Measurements from ENCODE around the gene INTS6. TPM values are rescaled to one million over a fixed set of nuclear protein-coding genes. Genes with fewer than 3 reads are reported as not detected.

INTS6 gene, protein sequence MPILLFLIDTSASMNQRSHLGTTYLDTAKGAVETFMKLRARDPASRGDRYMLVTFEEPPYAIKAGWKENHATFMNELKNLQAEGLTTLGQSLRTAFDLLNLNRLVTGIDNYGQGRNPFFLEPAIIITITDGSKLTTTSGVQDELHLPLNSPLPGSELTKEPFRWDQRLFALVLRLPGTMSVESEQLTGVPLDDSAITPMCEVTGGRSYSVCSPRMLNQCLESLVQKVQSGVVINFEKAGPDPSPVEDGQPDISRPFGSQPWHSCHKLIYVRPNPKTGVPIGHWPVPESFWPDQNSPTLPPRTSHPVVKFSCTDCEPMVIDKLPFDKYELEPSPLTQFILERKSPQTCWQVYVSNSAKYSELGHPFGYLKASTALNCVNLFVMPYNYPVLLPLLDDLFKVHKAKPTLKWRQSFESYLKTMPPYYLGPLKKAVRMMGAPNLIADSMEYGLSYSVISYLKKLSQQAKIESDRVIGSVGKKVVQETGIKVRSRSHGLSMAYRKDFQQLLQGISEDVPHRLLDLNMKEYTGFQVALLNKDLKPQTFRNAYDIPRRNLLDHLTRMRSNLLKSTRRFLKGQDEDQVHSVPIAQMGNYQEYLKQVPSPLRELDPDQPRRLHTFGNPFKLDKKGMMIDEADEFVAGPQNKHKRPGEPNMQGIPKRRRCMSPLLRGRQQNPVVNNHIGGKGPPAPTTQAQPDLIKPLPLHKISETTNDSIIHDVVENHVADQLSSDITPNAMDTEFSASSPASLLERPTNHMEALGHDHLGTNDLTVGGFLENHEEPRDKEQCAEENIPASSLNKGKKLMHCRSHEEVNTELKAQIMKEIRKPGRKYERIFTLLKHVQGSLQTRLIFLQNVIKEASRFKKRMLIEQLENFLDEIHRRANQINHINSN
- total RNA-seq, result 10 to 100 TPM; 21.7 to 40.8 (median 32.7) TPM
- long read RNA-seq, result 0 reads

DNA sequence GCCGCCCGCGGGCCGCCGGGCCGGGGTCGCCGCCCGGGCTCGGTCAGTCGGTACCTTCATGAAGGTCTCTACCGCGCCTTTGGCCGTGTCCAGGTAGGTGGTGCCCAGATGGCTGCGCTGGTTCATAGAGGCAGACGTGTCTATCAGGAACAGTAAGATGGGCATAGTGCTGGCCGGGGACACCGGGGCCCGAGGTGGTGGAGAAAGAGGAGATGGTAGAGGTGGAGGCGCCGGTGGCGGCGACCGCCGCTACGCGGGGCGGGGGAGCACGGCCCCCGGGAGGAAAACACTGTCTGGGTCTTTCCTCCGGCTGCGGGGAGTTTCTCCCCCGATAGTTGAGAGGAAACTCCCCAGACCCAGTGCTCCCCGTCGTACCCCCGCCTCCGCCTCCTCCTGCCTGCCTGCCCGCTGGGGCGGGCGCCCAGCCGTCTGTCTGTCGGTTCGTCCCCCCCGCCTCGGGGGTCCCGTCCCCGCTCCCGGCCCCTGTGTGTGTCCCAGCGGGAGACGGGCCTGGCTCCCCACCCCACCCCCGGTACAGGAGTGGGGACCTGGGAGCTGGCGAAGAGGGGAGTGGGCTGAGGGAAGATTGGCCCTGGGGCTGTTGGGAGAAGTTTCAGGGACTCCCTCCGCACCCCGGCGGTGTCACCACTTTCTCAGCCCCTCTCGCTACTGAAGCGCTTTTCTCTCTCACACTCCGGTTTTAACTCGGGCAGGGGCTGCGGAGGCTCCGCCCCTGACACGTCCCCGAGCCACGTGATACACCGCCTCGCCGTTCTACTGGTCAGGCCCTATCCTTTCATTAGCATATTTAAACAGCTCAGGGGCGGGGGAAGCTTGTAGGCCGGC lies at the start of gene INTS6:
Gene INTS6 (minus strand): TSS at position 676 of the 846 bp plus-strand sequence. CDS start 511 bp downstream, at position 165.
- Histone ChIP-seq H3K9me3 (no peaks in the 10 kb centered on the region), H3K27me3 (no peaks in the 10 kb centered on the region), H3K36me3 (peaks cover 0 to 23% (median 5%) of the 10 kb centered on the region in 4 donors), H3K4me1 (peaks cover 0 to 24% (median 9%) of the 10 kb centered on the region in 4 donors), H3K4me3 (peak within 1 kb of the TSS; percentile 85 to 90 (median 86)), H3K27ac (peak within 1 kb of the TSS; percentile 98 to 99 (median 99))
- ATAC-seq (peak; percentile 83 to 91 (median 84)), DNase-seq (peak; percentile 99 to 100 (median 99))
- WGBS (ENCODE audit: insufficient coverage, low coverage, low lambda C conversion rate, missing lambda C conversion rate), result under 1% methylated on average over 36 of the region's 69 CpGs
- TF ChIP-seq, protein P1, sequence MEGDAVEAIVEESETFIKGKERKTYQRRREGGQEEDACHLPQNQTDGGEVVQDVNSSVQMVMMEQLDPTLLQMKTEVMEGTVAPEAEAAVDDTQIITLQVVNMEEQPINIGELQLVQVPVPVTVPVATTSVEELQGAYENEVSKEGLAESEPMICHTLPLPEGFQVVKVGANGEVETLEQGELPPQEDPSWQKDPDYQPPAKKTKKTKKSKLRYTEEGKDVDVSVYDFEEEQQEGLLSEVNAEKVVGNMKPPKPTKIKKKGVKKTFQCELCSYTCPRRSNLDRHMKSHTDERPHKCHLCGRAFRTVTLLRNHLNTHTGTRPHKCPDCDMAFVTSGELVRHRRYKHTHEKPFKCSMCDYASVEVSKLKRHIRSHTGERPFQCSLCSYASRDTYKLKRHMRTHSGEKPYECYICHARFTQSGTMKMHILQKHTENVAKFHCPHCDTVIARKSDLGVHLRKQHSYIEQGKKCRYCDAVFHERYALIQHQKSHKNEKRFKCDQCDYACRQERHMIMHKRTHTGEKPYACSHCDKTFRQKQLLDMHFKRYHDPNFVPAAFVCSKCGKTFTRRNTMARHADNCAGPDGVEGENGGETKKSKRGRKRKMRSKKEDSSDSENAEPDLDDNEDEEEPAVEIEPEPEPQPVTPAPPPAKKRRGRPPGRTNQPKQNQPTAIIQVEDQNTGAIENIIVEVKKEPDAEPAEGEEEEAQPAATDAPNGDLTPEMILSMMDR (IDR thresholded peaks at IDR 0.05), result no peak
- peak; percentile 99 for TF ChIP-seq POLR2A (IDR thresholded peaks at IDR 0.05)
- intact Hi-C loops (cut with DNase I), result loop anchor here in 1 of 2 donors (10.0 kb wide), 1 partner anchor 132 kb away; the partner anchor contains the start of gene WDFY2

DNA sequence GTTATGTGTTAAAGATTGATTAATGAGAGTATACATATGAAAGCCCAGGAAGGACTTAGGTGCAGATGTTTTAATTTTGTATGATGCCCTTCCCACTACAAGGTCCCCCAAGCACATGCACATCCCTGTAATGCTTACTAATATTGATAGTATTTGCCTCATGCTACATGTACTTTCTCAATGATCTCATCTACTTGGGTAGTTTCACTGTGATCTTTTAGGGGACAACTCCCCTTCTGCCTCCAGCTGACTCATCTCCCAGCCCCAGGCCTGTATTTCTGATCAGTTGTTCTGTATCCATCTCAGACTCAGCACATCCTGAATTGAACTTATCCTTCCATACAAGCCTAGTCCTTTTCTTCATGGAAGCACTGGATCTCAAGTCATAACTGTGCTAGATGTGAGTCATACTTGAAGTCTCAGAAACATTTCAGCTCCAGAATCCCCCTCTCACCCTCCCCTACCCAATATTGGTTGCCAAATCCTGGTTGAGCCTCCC lies 49.4 kb upstream of the INTS6 start:
- TF ChIP-seq, protein P1 (IDR thresholded peaks at IDR 0.05), result no peak
- no peak for TF ChIP-seq POLR2A (IDR thresholded peaks at IDR 0.05)
- no peak overlapping the region for H3K27ac ChIP-seq
- intact Hi-C loops (cut with DNase I), result no loop called here
- ATAC-seq (no peak), DNase-seq (no peak)
- no peaks in the 10 kb centered on the region for H3K36me3 ChIP-seq
- H3K4me1 ChIP-seq, result peaks cover 0 to 16% (median 6%) of the 10 kb centered on the region in 4 donors
- H3K27me3 ChIP-seq, result no peaks in the 10 kb centered on the region
- no peaks in the 10 kb centered on the region for H3K9me3 ChIP-seq
- H3K4me3 ChIP-seq, result no peak overlapping the region

DNA sequence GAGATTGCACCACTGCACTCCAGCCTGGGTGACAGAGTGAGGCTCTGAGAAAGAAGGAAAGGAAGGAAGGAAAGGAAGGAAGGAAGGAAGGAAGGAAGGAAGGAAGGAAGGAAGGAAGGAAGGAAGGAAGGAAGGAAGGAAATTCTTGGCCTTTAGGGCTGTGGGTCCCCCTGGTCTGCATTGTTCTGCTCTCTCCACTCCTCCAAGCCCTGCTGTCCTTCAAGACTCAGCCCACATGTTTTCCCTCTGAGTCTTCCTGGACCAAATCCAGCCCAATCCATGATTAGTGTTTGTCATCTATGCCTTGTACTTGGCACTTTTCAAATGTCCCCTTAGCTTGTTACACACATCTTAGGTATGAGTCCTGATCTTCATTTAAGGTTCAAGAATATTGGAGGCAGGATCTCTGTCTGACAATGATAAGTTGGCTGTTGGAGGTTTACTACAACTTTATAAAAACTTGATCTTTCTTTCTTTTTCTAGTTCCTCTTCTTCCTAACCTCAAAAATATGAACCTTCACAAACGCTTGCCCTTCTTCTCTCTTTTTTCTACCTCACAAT lies 48.8 kb upstream of the INTS6 start:
- peak overlapping the region in 2 of 3 donors; percentile 11 to 46 for H3K27ac ChIP-seq
- intact Hi-C loops (cut with DNase I), result no loop called here
- H3K36me3 ChIP-seq, result no peaks in the 10 kb centered on the region
- DNase-seq (no peak), ATAC-seq (no peak)
- TF ChIP-seq, protein P1 (IDR thresholded peaks at IDR 0.05), result no peak
- no peak for TF ChIP-seq POLR2A (IDR thresholded peaks at IDR 0.05)
- H3K4me3 ChIP-seq, result no peak overlapping the region
- no peaks in the 10 kb centered on the region for H3K27me3 ChIP-seq
- no peaks in the 10 kb centered on the region for H3K9me3 ChIP-seq
- WGBS (ENCODE audit: insufficient coverage, low coverage, low lambda C conversion rate, missing lambda C conversion rate), result 58% methylated on average over 1 of the region's 1 CpG
- H3K4me1 ChIP-seq, result peaks cover 0 to 16% (median 6%) of the 10 kb centered on the region in 4 donors

Measured in right lobe of liver (tissue), 6 donors.